Ascending aorta (tissue), 2 donors: ENCODE data around the gene SLC41A3. TPM values are rescaled to one million over a fixed set of nuclear protein-coding genes. Genes with fewer than 3 reads are reported as not detected.

Experiments used
- DNase-seq, 2 donors: peaks; one replicate each; pipeline ENCODE4 v3.0.0-alpha.2; 2019; ENCODE audit warnings: low spot score in 2 of 2
- H3K27ac ChIP-seq, 2 donors: fragments of 200-600 bp; sonication (generic); one replicate each; pipeline ENCODE4 v1.5.1; 2016 to 2017; ENCODE audit warnings: mild to moderate bottlenecking in 1 of 2
- H3K27me3 ChIP-seq: fragments of 200-600 bp; sonication (generic); one replicate; pipeline ENCODE4 v1.5.1; 2017
- H3K36me3 ChIP-seq, 2 donors: fragments of 200-600 bp; sonication (generic); one replicate each; pipeline ENCODE4 v1.5.1; 2016
- H3K4me1 ChIP-seq, 2 donors: fragments of 200-600 bp; sonication (generic); one replicate each; pipeline ENCODE4 v1.5.1; 2016 to 2017; ENCODE audit warnings: mild to moderate bottlenecking in 1 of 2
- H3K4me3 ChIP-seq, 2 donors: fragments of 200-600 bp; sonication (generic); one replicate each; pipeline ENCODE4 v1.5.1; 2016 to 2017; ENCODE audit warnings: mild to moderate bottlenecking in 1 of 2
- H3K9me3 ChIP-seq, 2 donors: fragments of 200-600 bp; sonication (generic); one replicate each; pipeline ENCODE4 v1.5.1; 2016
- intact Hi-C: fragments of 100-400 bp; cut with DNase I; formaldehyde crosslinking; loops from one replicate; pipeline ENCODE4 v1.15.1; 2023
- total RNA-seq: library from RNA; depleted of rRNA; stranded (reverse); fragments of >200 nt; gene quantifications from one replicate; pipeline ENCODE4 v1.1.0, GENCODE V29; 2016
- TF ChIP-seq, protein P1 (sequence below), 3 experiments: fragments of 200-600 bp in 2 of 3; fragments of 450-650 bp in 1 of 3; sonication (generic) in 2 of 3; IDR thresholded peaks; one replicate each; pipeline ENCODE4 v1.5.1; 2016 to 2019; ENCODE audit warnings: antibody characterized with exemption in 3 of 3, mild to moderate bottlenecking in 1 of 3, moderate library complexity in 1 of 3

Gene SLC41A3
- total RNA-seq, 1 donor from 2014 or later = 111 TPM

DNA sequence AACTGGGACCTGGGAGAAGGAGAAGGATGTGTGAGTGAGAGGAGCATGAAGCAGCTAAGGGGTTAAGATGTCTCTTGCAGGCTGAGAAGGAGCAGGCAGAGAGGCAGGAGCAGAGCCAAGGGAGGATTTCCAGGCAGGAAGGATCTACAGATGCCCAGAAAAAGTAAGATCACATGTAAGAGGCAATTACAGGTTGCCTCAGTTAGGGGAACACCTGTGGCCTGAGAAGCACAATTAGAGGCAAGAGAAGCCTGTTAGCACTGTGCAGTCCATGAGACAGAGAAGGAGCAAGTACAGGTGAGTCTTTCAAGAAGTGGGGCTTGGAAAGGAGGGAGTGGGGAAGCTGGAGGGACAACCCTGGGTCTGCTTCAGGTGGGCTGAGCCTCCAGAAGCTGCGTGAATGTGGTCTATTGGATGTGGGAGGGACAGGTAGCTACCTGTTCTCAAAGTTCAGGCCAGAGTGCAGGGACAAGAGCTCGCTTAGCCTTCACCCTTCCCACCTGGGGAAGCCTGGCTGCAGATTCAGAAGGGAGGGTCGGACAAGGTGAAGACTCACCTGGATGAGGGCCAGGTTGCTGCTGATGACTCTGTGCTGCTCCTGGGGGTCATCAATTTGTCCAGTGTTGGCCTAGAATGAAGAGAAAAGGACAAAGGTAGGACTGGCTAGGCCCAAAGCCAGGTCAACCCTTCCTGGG, 50.7 kb downstream of the SLC41A3 start:
- no peak overlapping the region for H3K4me3 ChIP-seq
- peaks cover 21 to 51% of the 10 kb centered on the region in 2 donors for H3K36me3 ChIP-seq
- peaks cover 0 to 6% of the 10 kb centered on the region in 2 donors for H3K9me3 ChIP-seq
- intact Hi-C loops = no loop called here
- TF ChIP-seq, protein P1, sequence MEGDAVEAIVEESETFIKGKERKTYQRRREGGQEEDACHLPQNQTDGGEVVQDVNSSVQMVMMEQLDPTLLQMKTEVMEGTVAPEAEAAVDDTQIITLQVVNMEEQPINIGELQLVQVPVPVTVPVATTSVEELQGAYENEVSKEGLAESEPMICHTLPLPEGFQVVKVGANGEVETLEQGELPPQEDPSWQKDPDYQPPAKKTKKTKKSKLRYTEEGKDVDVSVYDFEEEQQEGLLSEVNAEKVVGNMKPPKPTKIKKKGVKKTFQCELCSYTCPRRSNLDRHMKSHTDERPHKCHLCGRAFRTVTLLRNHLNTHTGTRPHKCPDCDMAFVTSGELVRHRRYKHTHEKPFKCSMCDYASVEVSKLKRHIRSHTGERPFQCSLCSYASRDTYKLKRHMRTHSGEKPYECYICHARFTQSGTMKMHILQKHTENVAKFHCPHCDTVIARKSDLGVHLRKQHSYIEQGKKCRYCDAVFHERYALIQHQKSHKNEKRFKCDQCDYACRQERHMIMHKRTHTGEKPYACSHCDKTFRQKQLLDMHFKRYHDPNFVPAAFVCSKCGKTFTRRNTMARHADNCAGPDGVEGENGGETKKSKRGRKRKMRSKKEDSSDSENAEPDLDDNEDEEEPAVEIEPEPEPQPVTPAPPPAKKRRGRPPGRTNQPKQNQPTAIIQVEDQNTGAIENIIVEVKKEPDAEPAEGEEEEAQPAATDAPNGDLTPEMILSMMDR (IDR thresholded peaks at IDR 0.05) = no peak
- H3K27me3 ChIP-seq = no peaks in the 10 kb centered on the region
- no peak overlapping the region for H3K27ac ChIP-seq
- peak in 1 of 2 donors; percentile 8 for DNase-seq
- H3K4me1 ChIP-seq = no peaks in the 10 kb centered on the region

DNA sequence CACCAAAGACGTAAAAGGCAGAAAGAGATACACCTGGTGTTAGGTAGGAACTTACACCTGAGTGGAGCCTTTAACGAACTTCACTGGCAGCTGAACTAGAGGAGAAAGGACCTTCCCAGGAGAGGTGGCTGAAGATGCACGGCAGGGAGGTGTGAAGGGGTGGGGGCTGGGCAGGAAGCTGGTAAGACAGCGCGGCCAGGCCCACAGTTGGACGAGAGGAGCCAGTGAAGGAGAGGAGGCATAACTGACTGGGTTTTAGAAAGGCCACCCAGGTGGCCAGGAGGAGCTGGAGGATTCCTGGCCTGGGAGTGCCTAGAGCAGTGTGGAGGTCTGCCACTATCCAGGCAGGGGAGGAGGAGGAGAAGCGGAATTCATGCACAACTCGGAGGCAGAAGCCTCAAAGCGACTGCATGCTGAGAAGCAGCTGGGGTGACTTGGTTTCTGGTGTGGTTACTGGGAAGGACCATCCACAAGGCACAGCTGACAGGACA, 51.9 kb downstream of the SLC41A3 start:
- Histone ChIP-seq H3K36me3 (peaks cover 23 to 57% of the 10 kb centered on the region in 2 donors), H3K4me1 (no peaks in the 10 kb centered on the region), H3K4me3 (no peak overlapping the region), H3K27ac (no peak overlapping the region), H3K9me3 (peaks cover 0 to 9% of the 10 kb centered on the region in 2 donors), H3K27me3 (no peaks in the 10 kb centered on the region)
- intact Hi-C loops = no loop called here
- DNase-seq = peak in 1 of 2 donors; percentile 42
- TF ChIP-seq, protein P1 (IDR thresholded peaks at IDR 0.05) = no peak

DNA sequence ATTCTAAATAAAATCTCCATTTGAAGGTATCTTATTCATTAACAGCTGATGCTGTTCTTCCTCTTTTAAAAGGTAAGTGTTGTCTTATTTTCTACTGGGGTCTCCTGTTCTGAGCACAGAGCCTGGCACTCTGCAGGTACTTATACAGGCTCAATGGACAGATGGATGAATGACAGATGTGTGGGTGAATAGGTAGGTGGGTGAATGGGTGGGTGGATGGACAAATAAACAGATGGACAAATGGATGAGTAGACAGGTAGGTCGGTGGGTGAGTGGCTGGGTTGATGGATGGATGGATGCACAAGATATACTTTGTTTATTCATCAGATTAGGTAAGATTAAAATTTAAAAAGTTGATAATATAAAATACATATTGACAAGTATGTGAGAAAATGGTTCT, 53.5 kb downstream of the SLC41A3 start:
- Histone ChIP-seq H3K9me3 (peaks cover 0 to 9% of the 10 kb centered on the region in 2 donors), H3K27ac (no peak overlapping the region), H3K4me1 (no peaks in the 10 kb centered on the region), H3K27me3 (no peaks in the 10 kb centered on the region), H3K4me3 (no peak overlapping the region), H3K36me3 (peaks cover 29 to 66% of the 10 kb centered on the region in 2 donors)
- intact Hi-C loops = no loop called here
- TF ChIP-seq, protein P1 (IDR thresholded peaks at IDR 0.05) = no peak
- no peak for DNase-seq

DNA sequence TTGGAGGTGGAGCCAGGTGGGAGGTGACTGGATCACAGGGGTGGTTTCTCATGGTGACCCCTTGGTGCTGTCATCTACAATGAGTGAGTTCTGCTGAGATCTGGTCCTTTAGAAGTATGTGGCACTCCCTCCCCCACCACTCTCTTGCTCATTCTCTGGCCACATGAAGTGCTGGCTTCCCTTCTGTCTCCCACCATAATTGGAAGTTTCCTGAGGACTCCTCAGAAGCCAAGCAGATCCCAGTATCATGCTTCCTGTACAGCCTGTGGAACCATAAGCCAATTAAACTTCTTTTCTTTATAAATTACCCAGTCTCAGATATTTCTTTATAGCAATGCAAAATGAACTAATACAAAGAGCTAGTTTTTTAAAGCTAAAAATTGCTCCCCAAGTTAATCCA, 54.7 kb downstream of the SLC41A3 start:
- TF ChIP-seq, protein P1 (IDR thresholded peaks at IDR 0.05) = no peak
- Histone ChIP-seq H3K9me3 (peaks cover 0 to 9% of the 10 kb centered on the region in 2 donors), H3K27me3 (no peaks in the 10 kb centered on the region), H3K27ac (no peak overlapping the region), H3K4me1 (no peaks in the 10 kb centered on the region), H3K4me3 (no peak overlapping the region), H3K36me3 (peaks cover 38 to 68% of the 10 kb centered on the region in 2 donors)
- DNase-seq = peak in 1 of 2 donors; percentile 38
- intact Hi-C loops = no loop called here

DNA sequence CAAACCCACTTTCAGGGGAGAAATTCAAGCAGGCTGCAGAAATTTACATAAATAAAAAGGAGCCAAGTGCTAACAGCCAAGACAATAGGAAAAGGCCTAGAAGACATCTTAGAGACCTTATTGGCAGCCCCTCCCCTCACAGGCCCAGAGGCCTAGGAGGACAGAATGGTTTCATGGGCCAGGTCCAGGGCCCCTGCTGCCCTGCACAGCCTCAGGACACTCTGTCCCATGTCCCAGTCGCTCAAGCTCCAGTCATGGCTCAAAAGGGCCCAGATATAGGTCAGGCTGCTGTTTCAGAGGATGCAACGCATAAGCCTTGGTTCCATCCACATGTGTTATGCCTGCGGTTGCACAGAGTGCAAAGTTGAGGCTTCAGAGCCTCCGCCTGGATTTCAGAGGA, 55.8 kb downstream of the SLC41A3 start:
- Histone ChIP-seq H3K9me3 (peaks cover 0 to 9% of the 10 kb centered on the region in 2 donors), H3K4me1 (no peaks in the 10 kb centered on the region), H3K27ac (no peak overlapping the region), H3K4me3 (no peak overlapping the region), H3K27me3 (no peaks in the 10 kb centered on the region), H3K36me3 (peaks cover 39 to 70% of the 10 kb centered on the region in 2 donors)
- DNase-seq = peak in 1 of 2 donors; percentile 30
- intact Hi-C loops = no loop called here
- TF ChIP-seq, protein P1 (IDR thresholded peaks at IDR 0.05) = no peak
